Glomerular visceral epithelial cell (primary cell): Measurements from ENCODE around the gene SH3BP5.
A peak's percentile ranks its signal among the peaks of the same experiment; 100 is the strongest.

Experiments
- DNase-seq: peaks from one replicate; pipeline ENCODE4 v3.0.0-alpha.2; 2016; ENCODE audit errors: extremely low spot score

SH3BP5 gene

DNA sequence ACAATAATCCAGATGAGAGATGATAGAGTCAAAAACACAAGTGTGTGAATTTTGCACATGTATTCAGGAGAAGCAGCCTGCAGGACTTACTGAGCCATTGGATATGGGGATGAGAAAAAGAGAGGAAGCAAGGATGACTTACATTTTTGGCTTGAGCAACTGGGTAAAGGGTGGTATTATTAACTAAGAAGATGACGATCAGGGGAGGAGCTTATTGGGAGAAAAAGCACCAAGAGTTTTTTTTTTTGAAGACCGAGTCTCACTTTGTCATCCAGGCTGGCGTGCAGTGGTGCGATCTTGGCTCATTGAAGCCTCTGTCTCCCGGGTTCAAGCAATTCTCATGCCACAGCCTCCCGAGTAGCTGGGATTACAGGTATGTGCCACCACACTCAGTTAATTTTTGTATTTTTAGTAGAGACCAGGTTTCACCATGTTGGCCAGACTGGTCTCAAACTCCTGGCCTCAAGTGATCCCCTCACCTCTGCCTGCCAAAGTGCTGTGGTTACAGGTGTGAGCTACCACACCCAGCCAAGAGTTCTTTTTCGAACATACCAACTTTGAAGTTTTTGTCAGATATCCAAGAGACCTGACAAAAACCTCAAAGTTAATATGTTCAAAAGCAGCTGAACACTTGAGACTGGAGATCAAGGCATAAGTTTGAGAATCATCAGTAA, 14.8 kb upstream of the SH3BP5 start:
- no peak for DNase-seq

DNA sequence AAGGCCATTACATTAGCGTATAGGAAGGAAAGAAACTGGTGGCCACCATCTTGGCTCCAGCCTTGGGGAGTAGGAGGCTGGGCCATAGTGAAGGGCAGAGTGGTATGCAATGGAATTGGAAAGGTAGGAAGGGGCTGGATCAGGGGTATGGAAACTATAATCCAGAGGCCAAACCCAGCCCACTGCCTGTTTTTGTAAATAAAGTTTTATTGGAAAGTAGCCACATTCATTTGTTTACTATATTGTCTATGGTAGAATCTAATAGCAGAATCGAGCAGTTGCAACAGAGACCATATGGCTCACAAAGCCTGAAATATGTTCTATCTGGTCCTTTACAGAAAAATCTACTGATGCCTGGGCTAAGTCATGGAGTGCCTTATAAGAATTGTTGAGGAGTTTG, 14.1 kb upstream of the SH3BP5 start:
- DNase-seq: no peak

DNA sequence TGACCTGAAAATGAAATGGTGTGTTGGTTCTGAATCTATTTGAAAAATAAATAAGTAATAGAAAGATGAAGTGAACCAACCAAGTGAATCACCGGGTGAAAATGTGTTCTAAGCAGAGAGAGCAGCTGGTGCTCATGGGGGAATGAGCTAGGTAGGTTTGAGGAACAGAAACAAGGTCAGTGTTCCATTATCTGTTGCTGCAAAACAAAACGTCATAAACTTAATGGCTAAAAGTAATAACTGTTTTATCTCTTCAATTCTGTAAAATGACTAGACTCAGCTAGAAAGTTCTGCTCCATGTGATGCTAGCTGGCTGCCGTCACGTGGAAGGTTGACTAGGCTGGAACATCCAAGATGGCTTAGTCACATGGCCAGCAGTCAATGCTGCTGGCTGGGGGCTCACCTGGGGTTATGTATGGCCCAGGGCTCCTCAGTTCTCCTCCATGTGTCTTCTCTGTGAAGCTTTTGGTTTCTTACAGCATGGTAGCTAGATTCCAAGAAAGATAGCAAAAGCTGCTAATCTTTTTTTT, 13.3 kb upstream of the SH3BP5 start:
- no peak for DNase-seq

DNA sequence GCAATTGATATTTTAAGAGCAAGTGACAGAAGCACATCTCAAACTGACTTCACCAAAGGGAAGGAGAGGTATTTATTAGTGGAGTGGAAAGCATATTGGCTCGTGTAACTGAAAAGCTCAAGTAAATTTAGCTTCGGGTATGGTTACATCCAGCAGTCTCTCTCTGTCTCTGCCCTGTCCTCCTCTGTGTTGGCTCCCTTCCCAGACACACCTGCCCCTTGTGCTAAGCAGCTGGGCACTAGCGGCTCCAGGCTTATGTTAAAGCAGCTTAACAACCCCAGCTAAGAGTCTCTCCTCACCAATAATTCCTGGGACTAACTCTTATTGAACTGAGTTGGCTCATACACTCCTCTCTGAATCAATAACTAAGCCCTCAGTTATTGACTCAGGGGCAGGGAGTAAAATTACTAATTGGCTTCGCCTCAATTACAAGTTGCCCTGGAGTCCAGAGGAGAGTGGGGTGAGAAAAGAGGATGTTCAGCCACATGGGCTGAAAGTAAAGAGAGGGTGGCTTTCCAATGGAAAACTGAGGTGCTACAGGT, 12.8 kb upstream of the SH3BP5 start:
- DNase-seq: no peak

DNA sequence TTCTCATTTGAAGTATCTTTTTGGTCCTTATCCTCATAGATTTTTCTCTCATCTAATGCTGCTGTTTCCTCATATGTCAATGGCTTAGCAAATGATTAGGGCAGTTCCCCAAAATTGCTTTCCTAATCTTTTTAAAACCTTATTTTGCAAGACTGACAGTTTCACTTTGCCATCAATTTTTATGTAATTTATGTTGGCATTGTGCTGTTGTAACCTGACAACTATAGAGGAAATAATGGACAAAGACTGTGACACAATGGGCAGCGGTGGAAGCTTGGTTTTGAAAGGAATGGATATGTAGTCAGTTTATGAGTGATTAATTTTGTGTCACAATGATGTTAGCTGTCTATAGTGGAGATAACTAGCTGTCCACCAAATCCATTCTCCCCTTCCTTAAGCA, 10.6 kb upstream of the SH3BP5 start:
- DNase-seq: no peak

DNA sequence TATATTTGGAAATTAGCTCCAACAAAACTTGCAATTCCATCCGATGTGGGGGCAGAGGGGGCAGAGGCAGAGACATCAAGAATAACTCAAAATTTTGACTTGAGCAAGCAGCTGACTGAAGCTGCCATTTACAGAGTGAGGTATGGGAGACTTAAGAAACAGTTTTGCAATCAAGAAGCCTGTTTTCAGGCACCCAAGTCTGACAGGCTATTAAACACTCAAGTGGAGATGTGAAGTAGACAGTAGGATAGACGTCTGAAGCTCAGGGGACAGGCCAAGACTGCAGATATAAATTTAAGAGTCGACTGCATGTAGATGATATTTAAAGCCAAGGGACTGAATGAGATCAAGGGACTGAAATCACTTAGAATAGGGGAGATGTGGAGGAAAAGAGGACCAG, 9.9 kb upstream of the SH3BP5 start:
- no peak for DNase-seq

DNA sequence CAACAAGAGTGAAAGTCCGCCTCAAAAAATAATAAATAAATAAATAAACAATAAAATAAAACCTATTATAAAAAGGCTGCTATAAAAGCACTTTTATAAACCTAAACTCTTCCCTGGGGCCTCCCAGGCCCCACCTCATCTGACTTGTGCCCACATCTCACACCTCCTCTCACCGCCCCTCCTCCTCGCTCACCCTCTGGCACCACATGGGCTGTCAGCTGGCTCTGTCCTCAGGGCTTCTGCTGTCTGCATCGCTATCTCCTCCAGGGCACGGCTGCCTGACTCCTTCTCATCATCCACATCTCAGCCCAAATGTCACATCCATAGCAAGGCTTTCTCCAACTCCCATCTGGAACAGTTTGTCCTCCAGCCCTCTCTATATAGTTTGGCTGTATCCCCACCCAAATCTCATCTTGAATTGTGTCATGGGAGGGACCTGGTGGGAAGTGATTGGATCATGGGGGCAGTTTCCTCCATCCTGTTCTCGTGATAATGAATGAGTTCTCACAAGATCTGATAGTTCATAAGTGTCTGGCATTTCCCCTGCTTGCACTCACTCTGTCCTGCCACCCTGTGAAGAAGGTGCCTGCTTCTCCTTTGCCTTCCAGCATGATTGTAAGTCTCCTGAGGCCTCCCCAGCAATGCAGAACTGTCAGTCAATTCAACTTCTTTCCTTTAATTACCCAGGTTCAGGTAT, 8.8 kb upstream of the SH3BP5 start:
- DNase-seq: no peak

DNA sequence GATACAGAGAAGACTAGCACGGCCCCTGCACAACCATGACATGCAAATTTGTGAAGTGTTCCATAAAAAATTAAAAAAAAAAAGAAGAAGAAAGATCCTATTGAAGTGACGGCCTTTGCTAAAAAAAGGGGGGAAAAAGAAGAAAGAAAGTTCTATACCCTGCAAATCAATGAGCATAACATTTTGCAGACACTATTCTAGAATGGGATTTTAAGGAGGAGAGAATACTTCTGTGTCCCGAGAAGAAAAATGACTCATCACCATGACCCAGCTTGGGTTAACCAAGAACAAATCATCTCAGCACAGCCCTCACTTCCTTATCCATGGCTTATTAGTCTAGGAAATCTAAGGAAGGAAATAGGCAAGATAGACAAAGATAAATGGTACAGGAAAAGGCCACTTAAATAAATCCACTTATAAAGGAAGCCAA, 7.4 kb upstream of the SH3BP5 start:
- DNase-seq: peak; percentile 45

DNA sequence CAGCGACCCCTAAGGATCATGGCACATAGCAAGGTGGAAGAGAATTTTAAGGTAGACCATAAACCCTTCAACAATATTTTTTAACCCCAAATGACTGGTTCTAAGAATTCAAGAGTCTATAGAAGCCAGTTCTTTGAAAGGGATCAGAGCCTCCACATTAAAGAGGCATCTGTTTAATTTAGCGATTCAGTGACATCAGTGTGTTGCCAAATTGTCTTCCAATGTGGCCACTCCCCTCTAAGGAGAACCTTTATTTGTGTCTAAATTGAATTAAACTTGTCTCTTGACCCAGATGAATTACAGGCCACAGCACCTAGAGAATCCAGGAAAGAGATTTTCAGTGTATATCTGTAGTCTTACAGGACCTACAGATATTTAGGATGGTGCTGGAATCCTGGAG, 6.6 kb upstream of the SH3BP5 start:
- DNase-seq: no peak

DNA sequence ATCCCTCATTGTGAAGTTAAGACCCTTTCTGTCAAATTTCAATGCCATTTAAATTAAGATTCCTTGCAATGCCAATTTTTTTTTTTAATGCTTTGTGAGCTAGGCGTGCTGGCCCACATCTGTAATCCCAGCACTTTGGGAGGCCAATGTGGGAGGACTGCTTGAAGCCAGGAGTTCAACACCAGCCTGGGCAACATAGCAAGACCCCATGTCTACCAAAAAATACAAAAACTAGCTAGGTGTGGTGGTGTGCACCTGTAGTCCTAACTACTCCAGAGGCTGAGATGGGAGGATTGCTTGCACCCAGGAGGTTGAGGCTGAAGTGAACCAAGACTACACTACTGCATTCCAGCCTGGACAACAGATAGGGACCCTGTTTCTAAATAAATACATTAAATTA, 5.6 kb upstream of the SH3BP5 start:
- DNase-seq: no peak

DNA sequence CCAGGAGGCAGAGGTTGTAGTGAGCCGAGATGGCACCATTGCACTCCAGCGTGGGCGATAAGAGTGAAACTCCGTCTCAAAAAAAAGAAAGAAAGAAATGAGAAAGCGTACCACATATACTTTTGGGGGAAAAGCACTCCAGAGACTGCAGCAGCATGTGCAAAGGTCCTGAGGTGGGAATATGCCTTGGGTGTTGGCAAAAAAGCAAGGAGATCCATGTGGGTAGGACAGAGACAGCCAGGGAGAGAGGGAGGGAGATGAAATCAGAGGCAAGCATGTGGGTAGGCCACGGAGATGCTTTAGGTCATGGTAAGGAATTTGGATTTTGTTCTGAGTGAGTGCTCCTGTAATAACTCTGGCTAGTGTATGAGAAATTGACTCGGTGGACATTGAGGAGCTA, 3.7 kb upstream of the SH3BP5 start:
- no peak for DNase-seq

DNA sequence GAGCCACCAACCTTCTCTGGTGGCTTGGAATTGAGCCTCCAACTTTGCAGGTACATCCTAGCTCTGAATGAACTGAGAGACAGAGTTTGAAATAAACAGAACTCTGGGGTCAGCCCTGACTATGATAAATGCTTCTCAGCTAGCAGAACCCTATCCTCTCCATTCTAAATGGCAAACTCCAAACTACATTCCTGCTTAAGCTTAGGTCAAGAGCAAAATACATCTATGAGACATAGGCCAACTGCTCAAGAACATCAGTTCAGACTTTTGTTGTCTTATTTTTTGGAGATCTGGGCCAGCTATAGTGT, 1.5 kb upstream of the SH3BP5 start:
- DNase-seq: no peak

DNA sequence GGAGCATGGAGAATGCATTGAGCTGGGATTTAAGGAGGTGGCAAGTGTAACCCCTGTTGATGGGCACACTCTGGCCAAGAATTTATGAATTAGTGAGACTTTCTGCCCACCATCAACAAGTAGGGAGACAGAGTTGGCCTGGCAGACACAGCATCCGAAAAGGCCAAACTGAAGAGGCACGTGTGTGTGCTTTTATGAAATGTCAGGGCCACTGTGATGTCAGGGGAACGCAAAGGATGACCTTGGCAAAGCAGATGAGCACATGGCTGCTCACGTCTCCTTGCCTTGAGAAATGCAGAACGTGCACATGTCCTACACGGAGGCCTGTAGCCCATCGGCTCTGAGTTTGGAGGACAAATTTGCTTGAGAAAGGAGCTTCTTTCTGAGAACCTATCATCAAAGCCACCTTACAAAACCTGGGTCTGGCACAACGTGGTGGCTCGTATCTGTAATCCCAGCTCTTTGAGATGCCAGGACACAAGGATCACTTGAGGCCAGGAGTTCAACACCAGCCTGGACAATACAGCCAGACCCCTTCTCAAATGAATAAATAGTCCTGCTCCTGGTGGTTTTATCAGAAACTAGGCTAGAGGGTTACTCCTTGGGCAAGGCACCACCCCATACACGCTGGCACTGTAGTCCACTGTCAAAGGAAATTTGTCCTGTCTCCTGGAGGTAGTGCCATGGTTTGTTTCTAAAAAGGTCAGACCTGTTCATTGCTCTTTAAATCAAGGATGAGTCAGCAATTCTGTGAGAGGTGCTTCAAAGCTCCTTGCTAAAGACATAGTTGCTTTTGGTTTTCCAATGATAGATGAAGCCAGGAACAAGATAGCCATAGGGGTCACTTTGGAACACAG, 941 bp upstream of the SH3BP5 start:
- no peak for DNase-seq

DNA sequence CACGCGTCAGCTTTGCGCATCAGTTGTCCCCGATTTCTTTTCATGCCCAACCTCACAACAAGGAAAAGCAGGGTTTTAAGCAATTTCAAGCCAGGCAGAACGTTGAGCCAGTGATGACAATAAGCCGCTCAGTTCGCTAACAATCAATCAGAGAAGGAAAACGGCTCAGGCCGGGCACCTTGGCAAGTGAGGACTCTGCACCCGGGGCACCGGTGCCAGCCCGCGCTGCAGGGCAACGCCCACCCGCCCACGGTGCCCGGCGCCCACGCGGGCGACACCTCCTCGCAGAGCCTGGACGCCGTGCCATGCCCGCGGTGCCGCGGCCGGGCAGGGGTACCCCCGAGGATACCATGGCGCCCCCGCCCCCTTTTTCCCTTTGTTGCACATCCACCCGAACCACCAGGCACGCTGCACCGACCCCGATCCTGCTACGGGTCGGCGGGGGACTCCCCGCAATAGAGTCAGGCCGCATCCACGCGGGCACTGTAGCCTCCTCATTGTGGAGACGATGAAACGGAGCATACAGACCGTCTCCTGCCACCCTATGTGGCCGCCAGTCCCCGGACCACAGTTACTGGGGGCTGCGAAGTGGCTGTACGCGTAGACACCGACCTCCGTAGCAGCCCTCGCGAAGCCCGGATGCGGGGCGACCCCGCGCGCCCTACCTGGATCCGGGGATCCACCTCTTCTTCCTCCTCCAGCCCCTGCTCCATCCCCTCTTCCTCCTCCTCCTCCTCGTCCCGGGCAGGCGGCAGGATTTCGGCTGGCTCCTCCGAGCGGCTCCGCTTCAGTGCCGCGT, 581 bp downstream of the SH3BP5 start:
- no peak for DNase-seq

DNA sequence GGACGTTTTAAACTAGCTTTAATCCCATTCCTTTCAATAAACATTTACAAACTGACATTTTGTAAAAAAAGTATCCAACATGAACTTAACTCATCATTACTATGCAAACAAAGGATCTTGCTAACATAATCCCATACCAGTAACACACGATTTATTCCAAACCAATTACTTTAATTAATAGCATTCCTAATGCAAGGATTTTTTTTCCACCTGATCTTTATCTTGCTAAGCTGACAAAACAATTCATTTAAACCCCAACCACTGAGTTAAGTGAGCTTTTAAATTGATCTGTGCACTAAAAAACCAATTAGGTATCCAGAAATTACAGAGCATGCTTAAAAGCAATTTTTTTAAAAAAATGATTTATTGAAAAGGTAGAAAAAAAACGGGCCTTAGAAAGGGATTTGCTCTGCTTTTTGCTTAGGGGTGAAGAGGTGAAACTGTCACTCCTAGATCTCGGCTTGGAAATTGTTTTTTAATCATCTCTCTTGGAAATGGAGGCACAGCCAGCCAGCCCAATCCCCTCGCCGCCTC, 1.2 kb downstream of the SH3BP5 start:
- DNase-seq: no peak

DNA sequence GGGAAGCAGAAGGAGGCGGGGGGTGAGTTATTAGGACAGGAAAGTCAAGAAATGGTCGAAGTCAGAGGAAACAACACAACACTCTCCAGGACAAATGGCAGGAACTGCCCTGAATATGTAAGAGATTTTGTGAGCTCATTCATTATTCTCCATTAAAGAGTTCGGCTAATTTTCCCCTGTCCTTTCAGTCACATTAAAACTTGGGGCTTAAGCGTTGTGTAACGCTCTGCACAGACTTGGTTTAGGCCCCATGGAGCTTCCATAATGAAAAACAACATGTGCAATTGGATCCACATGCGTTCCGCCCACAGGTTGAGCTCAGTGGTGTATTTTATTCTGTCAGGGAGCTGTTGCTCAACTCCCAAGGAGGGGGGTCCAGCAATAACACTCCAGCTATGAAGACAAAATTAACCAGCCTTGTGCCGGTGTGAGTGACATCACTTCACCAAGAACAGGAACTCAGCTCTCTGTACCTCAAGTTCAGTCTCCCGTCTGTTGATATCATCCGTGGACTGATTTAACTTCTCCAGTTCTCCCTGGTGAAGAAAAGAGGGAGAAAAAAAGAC, 2.3 kb downstream of the SH3BP5 start:
- DNase-seq: no peak

DNA sequence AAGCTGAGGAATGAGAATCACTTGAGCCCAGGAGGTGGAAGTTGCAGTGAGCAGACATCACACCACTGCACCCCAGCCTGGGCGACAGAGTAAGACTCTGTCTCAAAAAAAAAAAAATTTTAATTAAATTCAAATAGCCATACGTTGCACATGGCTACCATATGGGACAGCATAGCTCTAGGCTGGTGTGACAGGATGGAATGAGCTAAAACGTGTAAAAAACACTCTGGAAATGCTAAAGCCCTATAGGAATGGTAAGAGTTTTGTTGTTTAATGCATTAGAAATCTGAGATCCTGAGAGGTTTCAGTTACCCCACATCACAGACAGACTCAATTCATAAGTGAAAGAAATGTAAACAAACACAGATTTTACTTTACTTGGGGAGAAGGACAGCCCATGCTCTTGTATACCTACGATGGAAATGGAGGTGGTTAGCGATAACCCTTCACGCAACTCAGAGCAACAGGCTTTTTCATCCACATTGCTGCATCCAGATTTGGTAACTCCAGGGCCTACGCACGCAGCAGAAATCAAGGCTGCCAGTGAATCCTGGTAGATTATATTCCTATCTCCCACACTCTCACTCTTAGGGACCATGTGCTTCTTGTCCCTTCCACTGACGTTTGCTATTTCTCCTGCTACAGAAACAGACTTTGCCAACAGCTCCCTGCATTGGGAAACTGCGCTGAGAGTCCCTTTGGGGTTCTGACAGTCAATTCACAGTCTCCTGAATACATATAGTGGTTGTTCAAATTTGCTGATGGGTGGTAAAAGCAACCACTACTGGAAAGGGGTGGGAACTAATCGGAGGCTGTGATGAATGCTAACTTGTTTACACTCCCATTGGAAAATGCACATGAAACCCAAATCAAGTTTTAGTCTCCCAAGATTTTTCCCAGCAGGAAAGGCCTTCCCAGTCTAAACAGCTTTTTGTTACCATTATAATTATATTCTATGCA, 3.1 kb downstream of the SH3BP5 start:
- DNase-seq: no peak

DNA sequence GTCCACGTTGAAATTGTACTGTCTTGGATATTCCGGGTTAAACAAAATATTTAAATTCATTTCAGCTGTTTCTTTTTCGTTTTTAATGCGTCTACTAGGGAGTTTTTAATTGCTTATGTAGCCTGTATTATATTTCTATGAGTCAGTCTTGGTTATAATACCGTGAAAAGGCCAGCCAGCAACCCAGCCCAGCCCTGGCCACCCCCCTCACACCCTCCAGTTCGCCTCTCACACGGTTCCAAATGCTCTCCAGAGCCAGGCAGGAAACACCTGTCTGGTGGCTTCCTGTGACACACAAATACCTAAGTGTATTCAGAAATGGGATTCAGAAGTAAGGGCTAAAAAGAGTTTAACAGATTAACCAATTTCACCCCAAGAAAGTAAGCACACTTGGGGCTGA, 4.4 kb downstream of the SH3BP5 start:
- peak; percentile 45 for DNase-seq

DNA sequence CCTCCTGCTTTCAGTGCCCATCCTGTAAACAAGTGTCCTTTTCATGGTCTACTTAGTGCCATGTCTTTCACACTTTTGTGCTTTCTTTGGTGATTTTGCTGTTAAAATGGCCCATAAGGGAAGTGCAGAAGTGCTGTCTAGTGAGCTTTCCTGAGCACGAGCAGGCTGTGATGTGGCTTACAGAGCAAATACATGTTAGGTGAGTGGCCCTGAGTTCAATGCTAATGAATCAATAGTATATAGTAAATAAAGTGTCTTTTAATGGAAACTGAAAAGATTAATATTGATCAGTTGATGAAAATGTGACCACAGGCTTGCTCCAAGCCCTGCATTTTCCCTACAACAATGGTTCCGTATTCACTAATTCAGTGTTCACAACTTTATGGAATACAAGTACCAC, 5.7 kb downstream of the SH3BP5 start:
- DNase-seq: no peak

DNA sequence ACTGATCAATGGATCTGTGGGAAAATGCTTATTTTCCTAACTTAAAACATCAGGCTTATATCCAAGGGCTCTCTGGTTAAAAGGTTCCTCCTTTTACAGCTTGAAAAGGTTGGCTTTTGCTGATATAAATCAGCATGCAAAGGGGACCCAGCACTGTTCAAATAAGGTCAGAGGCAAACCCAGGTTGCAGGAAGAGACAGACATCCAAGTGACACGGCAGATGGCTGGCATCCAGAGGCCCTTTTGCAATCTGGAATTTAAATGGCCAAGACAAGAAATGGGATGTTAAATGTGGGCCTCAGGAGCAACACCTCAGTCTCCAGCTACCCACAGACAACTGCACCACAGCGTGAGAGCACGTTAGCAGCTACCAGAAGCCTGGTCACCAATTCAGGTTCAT, 6.3 kb downstream of the SH3BP5 start:
- no peak for DNase-seq
